ENCODE measurements around the gene ESAM.

DNA sequence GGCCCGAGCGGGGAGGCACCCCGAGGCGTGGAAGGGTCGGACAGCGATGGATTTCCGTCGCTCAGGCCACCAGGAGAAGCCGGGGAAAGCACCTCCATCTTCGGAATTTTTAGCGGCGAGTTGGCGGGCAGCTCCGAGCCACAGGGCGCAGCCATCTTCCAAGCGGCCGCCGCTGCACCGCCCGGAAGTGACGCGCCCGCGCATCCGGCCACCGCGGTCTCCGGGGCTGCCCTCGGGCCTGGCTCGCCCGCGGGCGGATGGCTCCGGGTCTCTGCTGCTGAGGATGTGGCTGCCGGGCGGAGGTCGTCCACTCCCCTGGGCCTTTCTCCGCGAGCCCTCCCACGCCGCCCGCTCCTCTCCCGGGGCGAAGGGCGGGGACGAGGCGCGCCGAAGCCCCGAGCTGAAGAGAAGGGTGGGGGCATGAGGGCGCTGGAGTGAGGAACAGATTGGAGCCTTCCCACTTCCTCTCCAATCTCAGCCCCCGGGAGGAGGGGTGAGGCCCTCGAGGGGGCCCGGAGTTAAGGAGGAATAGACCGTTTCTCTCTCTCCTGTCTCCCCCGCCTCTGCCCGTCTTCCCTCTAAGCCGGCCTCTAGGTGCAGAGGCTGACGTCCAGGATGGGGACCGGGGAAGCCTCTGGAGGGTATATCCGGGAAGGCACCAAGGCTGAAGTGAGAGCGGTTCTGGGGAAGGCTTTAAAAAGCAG lies 38.3 kb upstream of the ESAM start, which contains the start of gene MSANTD2:
- TF ChIP-seq, protein P1, sequence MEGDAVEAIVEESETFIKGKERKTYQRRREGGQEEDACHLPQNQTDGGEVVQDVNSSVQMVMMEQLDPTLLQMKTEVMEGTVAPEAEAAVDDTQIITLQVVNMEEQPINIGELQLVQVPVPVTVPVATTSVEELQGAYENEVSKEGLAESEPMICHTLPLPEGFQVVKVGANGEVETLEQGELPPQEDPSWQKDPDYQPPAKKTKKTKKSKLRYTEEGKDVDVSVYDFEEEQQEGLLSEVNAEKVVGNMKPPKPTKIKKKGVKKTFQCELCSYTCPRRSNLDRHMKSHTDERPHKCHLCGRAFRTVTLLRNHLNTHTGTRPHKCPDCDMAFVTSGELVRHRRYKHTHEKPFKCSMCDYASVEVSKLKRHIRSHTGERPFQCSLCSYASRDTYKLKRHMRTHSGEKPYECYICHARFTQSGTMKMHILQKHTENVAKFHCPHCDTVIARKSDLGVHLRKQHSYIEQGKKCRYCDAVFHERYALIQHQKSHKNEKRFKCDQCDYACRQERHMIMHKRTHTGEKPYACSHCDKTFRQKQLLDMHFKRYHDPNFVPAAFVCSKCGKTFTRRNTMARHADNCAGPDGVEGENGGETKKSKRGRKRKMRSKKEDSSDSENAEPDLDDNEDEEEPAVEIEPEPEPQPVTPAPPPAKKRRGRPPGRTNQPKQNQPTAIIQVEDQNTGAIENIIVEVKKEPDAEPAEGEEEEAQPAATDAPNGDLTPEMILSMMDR (IDR thresholded peaks at IDR 0.05; ENCODE audit: low read depth, low read length): no peak
- no peak for TF ChIP-seq MYC (IDR thresholded peaks at IDR 0.05; ENCODE audit: low read depth, low read length)
